ENCODE measurements around the gene INPP4A.

Gene INPP4A

GRCh38 chr2:98539056-98539735, 94.5 kb downstream of the INPP4A start:
- TF ChIP-seq, protein P1, sequence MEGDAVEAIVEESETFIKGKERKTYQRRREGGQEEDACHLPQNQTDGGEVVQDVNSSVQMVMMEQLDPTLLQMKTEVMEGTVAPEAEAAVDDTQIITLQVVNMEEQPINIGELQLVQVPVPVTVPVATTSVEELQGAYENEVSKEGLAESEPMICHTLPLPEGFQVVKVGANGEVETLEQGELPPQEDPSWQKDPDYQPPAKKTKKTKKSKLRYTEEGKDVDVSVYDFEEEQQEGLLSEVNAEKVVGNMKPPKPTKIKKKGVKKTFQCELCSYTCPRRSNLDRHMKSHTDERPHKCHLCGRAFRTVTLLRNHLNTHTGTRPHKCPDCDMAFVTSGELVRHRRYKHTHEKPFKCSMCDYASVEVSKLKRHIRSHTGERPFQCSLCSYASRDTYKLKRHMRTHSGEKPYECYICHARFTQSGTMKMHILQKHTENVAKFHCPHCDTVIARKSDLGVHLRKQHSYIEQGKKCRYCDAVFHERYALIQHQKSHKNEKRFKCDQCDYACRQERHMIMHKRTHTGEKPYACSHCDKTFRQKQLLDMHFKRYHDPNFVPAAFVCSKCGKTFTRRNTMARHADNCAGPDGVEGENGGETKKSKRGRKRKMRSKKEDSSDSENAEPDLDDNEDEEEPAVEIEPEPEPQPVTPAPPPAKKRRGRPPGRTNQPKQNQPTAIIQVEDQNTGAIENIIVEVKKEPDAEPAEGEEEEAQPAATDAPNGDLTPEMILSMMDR (IDR thresholded peaks at IDR 0.05; ENCODE audit: borderline replicate concordance, insufficient read depth, low read depth, low read length) = no peak
- H3K4me3 ChIP-seq (ENCODE audit: low read depth, low read length) = no peak overlapping the region

- TF ChIP-seq, protein P1 (IDR thresholded peaks at IDR 0.05; ENCODE audit: borderline replicate concordance, insufficient read depth, low read depth, low read length) = no peak
- no peak overlapping the region for H3K4me3 ChIP-seq (ENCODE audit: low read depth, low read length)
These were observed 95.9 kb downstream of the INPP4A start for GRCh38 chr2:98540536-98540935.

DNA sequence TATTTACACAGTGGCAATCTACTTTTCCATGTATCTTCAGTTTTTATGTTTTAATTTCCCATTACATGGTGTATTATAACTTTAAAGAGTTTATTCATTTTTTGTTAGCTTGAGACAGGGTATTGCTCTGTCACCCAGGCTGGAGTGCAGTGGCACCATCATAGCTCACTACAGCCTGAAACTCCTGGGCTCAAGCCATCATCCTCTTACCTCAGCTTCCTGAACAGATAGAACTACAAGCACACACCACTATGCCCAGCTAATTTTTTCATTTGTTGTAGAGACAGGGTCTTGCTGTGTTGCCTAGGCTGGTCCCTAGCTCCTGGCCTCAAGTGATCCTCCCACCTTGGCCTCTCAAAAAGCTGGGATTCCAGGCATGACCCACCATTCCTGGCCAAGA, 96.8 kb downstream of the INPP4A start:
- TF ChIP-seq, protein P1 (IDR thresholded peaks at IDR 0.05; ENCODE audit: borderline replicate concordance, insufficient read depth, low read depth, low read length) = no peak
- H3K4me3 ChIP-seq (ENCODE audit: low read depth, low read length) = no peak overlapping the region

- TF ChIP-seq, protein P1 (IDR thresholded peaks at IDR 0.05; ENCODE audit: borderline replicate concordance, insufficient read depth, low read depth, low read length) = no peak
- no peak overlapping the region for H3K4me3 ChIP-seq (ENCODE audit: low read depth, low read length)
These were observed 97.2 kb downstream of the INPP4A start for GRCh38 chr2:98541906-98542305.

DNA sequence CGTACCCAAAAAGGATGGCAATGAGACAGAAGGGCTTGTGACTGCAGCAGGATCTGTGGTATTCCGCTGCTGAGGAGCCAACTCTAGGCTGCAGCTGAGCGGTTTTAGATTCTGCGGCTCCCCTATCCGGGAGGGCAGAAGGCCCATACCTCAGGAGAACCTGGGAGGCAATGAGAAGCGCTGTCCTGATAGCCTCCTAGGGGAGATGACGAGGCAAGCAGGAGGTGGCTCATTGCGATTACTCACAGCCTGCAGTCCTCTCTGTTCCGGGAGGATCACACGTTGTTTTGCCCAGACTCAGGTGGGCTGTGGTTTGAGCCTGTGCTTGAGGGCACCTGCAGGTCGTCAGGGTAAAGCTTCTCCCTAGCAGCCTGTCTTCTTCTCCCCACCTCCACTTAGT, 98.6 kb downstream of the INPP4A start:
- TF ChIP-seq, protein P1 (IDR thresholded peaks at IDR 0.05; ENCODE audit: borderline replicate concordance, insufficient read depth, low read depth, low read length) = no peak
- no peak overlapping the region for H3K4me3 ChIP-seq (ENCODE audit: low read depth, low read length)

GRCh38 chr2:98543842-98544241, 99.2 kb downstream of the INPP4A start:
- TF ChIP-seq, protein P1 (IDR thresholded peaks at IDR 0.05; ENCODE audit: borderline replicate concordance, insufficient read depth, low read depth, low read length) = no peak
- no peak overlapping the region for H3K4me3 ChIP-seq (ENCODE audit: low read depth, low read length)

- TF ChIP-seq, protein P1 (IDR thresholded peaks at IDR 0.05; ENCODE audit: borderline replicate concordance, insufficient read depth, low read depth, low read length) = no peak
- H3K4me3 ChIP-seq (ENCODE audit: low read depth, low read length) = no peak overlapping the region
These were observed 100.9 kb downstream of the INPP4A start for GRCh38 chr2:98545591-98545990.

All from GM12875 (cell line).